IPS-NIHi7 (cell line): ENCODE measurements around the gene RAB3A.
A peak's percentile ranks its signal among the peaks of the same experiment; 100 is the strongest.
"Not testable (repeated sequence)": the region's sequence is repeated elsewhere in the genome, so short reads cannot be mapped to it uniquely, and the experiment has no call there.

ENCODE experiments used
- DNase-seq: peaks from one replicate; pipeline ENCODE4 v3.0.0; 2012; ENCODE audit warnings: mixed read lengths; ENCODE audit errors: extremely low spot score

Gene RAB3A

DNA sequence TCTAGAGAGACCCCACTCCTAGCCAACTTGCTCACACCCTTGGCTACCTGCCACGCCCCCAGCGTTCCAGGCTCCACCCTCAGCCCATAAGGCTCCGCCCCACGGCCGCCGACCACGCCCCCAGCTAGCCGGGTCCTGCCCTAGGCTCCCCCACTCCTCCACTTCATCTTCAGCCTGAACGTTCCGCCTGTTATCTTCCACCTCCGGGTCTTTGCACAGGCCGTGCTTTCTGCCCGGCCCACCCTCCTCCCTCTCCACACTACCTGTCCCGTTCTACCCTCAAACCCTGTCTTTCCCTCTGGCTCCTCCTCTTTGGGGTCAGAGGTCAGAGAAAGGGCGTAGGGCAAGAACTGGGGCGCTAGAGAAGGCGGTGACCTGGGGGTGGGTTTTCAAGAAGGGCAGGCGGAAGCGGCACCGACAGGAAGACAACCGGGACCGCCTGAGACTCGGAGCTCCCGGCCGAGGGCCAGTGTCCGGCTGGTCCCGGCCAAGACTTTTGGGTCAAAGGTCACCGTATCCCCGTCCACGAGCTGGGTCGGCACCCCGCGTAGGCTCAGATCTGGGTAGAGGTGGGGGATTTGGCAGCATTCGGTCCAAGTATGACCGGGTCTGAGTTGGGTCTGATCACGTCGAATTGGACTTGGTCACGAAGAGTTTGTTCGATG, 20.1 kb upstream of the RAB3A start:
- DNase-seq: peak; percentile 85

DNA sequence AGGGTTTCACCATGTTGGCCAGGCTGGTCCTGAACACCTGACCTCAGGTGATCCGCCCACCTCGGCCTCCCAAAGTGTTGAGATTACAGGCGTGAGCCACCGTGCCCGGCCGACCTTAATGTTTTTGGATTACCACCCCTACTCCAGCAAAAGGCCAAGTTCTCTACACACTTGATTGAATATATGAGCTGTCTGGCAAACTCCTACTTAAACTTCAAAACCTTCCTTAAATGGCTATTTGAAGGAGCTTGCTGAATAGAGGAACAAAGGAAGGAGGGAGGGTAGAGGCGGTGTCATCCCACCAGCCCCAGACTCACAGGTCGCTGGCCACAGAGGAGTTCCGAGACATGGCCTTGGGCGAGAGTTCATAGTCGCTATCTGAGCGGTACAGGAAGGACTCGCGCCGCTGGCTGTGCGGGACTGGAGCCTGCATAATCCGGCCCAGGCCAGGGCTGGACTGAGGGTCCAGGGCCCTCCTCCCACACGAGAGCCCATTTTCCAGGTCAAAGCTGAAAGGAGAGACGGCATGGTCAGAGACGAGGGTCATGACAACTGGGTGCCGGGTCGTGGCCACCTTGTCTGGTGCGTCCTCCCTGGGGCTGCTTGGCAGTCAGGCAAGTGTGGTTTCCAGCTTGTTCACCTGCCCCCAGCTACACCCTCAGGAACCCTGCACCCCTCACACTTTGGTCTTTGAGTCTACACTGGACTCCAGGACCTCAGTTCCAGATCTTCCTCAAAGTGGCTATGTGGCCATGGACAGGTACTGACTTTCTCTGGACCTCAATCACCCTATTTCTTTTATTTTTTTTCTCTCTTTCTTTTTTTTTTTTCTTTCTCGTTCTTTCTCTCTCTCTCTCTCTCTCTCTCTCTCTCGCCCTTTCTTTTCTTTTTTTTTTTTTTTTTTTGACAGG, 18.2 kb upstream of the RAB3A start:
- no peak for DNase-seq

DNA sequence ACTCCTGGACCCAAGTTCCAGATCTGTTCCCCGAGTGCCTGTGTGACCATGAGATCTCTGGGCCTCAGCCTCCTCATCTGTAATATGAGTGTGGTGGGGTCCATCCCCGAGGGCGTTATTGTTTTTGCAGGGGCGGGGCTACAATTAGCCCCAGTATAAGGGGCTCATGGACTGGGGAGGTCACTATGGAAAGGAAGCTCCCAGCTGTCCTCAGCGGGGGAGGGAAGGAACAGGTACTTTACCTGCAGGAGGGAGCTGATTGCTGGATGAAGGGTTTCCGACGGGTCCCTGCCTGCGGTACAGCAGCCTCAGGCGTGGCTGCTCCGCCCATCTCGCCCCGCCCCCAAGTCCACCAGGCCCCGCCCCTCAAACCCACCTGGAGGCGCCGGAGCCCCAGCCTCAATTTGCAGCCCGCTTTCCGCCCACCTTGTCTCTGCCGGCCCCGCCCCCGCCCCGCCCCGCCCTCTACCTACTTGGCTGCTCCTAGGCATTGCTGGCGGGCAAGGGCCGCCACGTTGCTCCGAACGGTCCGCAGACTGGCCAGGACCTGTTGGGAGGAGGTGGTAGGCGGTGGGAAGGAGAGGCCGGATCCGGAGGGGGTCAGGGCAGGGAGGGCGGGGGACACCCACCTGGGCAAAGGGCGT, 16.9 kb upstream of the RAB3A start:
- DNase-seq: peak; percentile 94

DNA sequence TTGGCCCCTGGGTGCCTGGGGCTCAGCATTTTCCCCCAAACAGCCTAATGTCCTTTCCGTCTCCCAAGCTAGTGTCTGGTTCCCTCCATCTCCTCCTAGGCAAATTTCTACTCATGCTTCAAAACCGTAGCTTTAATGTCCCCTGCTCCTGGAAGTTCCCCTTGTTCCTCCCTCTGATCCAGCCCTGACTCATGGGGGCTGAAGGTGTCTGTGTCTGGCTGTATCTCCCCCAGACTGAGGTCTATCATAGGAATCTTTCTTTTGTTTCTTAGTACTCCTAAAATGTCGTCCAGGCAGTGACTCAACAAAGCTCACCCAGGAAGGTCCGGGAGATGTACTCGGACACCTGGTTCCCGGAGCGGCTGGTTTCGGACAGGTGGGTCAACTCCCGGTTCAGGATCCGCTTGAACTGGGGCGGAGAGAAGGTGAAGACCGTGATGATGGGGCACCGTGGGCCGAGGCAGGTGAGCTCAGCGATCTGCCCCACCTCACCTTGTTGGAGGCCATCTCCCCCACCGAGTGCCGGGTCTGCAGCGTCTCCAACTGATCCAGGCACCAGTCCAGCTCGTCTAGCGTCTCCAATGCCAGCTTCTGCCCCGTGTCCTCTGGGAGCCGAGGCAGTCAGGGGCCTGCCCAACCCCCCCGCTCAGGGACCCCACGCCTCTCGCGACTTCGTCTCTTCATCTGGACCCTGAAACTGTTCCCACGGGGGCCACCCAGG, 16.2 kb upstream of the RAB3A start:
- DNase-seq: no peak

DNA sequence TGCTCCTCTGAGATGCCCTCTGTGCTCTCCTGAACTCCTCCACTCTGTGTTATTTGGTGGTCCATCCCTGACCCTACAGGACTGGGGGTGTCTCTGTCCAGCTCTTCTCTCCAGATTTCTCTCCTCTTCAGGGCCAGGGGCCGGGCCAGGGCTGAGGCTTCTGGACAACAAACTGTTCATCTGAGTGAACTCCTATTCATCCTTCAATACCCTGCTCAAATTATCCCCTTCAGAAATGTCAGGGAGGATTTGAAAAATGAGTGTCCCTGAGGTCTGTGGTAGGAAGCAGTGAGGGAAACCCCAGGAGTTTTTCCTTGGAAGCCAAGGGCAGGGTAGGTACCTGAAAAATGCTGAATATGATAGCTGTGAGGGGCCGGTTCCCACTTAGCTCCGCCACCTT, 14.8 kb upstream of the RAB3A start:
- no peak for DNase-seq

DNA sequence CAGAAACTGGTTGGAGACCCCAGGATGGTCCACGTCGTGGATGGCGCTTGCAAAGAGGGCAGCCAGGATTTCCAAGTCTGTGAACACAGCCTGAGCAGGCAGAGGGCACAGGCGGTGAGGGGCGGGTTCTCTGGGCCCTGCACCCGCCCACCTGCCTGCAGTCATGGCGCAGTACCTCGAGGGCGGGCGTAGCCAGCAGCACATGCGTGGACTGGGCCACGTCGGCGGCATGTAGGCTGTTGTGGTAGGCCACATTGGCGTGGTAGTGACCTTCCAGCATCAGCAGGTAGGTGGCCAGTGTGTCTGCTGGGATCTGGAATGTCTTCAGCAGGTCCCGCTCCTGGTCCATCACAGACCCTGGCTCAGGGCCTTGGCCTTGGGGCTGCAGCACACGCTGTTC, 14.3 kb upstream of the RAB3A start:
- no peak for DNase-seq

DNA sequence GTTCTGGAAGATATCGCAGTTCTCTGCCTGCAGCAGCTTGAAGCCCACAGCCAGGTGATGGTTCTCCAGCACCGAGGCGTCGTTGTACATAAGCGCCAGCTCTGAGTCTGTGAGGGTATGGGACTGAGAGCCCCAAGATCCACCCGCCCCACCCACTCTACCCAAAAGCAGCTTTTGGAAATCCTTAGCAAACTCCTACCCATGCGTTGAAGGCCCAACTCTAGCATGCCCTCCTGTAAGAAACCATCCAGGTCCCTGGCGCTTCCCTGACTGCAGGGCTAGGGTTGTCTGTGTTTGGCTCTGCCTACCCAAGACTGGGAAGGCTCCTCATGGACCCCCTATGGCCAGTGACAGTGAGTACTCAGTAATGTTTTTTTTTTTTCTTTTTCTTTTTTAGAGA, 12.9 kb upstream of the RAB3A start:
- DNase-seq: no peak

DNA sequence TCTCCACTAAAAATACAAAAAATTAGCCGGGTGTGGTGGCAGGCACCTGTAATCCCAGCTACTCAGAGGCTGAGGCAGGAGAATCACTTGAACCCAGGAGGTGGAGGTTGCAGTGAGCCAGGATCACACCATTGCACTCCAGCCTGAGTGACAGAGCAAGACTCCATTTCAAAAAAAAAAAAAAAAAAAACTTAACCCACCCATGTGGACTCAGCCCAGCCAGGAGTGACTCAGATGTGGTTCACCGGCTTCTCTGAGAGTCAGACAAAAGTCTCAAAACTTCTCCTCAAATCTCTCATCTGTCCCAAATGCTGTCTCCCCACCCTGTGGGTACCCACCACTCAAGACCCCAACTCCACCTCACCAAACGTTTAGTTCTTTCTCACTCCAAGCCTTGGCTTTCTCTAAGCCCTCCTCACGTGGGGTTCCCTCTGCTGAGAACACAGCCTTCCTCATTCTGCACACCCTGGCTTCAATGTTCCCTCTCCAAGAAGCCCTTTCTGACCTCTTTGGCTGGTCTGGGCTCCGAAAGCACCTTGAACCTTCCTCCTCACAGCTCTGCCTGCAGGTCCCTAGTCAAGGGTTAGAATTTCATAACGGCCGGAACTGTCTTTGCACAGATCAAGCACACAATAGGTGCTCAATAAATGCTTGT, 11.1 kb upstream of the RAB3A start:
- DNase-seq: no peak

DNA sequence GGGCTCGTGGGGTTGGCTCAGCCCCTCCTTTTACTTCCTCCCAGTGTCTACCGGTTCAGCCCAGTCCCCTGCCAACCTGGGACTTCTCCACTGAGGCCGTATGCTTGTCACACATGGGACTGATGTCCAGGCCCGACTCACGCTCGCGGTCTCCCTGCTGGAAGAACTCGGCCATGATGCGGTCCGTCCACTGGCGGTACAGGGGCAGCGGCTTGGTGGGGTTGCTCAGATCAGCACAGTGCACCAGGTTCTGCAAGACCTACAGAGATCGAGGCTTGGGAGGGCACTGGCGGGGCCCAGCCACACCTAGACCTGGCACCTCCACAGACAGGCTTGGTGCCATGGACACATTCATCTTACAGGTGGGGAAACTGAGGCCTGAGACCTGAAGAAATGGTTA, 7.8 kb upstream of the RAB3A start:
- DNase-seq: no peak

DNA sequence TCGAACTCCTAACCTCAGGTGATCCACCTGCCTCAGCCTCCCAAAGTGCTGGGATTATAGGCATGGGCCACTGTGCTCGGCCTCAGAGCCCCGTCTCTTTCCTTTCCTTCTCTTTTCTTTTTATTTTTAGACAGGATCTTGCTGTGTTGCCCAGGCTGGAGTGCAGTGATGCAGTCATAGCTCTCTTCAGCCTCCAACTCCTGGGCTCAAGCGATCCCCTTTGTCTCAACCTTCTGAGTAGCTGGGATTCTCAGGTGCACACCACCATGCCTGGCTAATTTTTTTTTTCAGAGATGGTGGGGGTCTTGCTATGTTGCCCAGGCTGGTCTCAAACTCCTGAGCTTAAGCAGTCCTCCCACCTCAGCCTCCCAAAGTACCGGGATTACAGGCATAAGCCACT, 6.1 kb upstream of the RAB3A start:
- not testable (repeated sequence) for DNase-seq

DNA sequence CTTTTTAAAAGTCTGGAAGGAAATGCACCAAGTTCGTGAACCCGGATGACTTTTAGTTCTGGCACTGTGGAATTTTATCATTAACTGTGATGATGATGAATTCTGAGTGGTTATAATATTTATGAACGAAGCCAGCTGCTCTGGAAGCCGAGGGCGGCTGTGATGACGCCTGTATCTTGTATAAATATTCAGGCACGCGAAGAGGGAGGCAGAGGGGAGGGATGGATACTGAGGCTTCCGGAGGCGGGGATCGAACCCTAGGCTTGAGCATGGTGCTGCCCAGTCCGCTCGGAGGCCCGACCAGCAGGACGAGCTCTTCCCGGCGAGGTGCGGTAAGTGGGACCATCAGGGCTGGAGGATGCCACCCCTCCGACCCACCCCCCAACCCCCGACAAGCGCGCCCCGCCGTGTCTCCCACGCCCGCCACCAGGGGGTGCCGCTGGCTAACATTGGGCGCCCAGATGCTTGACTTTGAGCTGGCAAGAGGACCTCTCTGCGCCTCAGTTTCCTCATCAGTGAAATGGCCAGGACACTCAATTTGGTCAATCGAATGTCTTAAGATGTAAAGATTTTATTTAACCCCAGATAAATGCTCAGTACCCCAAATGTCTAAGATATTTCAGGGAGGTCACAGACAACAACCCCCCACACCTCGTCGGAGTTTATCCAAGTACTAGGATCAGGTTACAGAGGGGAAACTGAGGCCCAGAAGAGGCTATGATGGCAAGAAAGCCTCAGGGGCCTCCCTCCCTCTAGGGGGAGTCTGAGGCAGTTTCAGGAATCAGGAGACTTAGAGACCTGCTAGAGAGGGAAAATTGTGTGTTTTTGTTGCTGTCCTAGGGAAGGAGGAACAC, 4.5 kb upstream of the RAB3A start:
- peak; percentile 51 for DNase-seq

DNA sequence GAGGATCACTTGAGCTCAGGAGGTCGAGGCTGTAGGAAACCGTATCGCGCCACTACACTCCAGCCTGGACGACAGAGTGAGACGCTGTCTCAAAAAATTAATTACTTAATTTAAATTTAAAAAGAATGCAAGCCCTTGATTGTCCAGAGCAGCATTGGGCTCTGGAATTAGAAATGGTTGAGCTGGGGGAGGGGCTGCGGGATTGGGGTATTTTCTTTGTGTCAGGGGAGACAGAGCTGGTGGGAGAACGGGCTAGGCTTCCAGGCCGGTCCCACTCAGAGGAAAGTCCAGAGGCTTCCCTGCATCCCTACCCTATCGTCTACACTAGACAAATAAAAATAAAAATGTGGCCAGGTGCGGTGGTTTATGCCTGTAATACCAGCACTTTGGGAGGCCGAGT, 2.2 kb upstream of the RAB3A start:
- no peak for DNase-seq

DNA sequence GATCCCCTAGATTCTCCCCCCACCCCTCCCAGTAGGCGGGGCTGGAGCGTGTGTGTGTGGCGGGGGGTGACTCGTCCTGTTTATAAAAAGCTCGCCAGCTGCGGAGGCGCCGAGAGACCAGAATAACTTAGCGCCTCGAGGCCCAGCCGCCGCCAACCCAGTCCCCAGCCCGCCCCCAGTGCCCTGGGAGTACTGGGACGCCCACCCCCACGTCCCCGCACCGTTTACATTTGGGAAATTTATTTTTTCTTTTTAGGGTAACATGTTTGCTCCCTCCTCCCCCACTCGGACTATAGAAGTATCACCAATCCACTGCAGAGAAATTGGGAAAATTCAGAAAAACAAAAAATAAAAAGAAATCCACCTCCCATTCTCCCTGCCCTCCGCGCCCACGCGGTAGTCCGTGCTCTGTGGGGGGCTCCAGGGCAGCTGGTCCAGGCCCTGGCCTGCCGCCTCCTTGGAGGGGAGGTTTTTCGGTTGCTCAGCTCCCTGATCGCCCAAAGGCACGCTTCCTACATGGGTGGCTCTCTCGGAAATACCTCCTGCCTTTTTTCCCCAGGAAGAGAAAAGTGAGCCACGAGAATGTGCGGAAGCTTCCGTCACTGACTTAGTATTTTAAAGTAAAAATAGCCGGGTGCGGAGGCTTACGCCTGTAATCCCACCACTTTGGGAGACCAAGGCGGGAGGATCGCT, 1.5 kb upstream of the RAB3A start:
- peak; percentile 45 for DNase-seq

DNA sequence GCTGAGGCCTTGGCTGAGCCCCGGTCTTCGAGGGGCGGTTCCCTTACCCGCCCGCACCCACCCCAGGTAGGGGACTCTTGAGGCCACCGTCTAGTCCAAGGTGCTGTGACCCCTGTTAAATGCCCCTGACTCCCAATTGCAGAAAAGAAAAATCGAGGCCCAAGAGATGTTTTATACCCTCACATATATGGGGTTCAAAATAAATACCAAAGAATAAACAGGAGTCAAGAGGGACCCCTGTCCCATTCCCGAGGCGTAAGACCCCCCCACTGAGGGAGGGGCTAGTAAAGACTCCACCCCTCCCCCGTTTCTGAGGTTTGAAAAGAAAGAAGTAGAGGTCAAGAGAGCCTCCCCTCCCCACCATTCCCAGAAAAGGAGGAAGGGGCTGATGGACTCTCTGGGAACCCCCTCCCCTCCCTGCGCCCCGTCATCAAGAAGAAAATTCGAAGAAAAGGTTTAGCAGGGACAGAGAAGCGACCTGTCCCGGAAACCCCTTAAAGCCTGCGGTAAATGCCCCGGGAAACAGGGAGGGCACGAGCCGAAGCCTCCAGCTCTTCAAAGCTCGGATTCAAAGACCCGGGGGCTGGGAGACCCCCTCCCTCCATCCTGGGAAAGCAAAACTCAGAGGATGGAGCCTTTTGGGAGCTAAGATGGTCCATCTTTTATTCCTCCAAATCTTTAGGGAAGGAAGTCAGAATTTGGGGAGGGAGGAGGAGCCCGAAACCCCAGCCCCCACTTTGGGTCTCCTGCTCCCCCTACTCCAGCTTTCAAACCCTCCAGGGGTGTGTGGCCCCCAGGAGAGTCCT, 755 bp upstream of the RAB3A start:
- DNase-seq: peak; percentile 48

DNA sequence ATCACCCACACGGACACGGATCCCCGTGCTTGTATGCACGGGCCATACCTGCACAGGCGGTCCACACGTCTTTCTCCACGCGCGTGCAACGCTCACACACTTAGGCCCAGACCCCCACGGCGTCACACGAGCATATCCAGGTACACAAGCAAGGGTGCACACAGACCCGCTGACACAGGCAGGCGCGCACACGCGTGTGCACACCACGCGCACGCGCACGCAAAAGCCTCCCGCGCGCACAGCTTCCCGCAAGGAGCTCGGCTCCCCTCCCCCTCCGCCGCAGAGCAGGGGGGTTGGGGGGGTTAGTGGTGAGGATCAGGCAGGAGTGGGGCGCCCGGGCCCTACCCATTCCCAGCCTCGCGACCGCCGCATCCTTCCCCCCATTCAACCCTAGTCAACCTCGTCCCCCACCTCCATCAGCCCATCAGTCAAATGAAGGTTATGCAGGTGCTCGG, 407 bp downstream of the RAB3A start:
- DNase-seq: no peak

DNA sequence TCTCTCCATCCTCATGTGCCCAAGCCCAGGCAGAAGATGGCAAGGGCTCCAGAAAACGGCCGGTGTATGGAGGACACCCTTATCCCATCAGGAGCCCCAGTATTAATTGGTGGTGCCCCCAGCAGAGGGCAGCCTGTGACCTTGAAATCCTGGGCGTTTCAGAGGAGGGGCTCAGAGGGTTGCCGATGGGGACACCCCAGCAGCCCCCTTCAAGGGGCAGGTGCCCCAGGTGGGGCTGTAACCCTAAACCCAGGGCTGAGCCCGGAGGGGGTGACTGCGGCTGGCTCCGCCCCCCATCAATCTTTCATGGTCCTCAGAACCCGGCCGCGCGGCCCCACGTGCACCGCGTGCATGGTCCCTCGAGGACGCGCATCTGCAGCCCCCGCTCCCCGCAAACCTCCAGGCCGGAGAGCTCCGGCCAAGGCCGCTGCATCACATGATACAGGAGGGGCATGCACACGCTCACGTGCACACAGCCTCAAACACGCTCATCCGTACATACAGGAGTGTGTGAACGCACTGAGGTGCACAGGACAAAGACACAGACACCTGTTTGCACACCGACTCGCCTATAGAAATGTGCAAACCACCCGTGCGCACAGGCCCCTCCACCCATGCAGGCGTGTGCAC, 949 bp downstream of the RAB3A start:
- DNase-seq: peak; percentile 36

DNA sequence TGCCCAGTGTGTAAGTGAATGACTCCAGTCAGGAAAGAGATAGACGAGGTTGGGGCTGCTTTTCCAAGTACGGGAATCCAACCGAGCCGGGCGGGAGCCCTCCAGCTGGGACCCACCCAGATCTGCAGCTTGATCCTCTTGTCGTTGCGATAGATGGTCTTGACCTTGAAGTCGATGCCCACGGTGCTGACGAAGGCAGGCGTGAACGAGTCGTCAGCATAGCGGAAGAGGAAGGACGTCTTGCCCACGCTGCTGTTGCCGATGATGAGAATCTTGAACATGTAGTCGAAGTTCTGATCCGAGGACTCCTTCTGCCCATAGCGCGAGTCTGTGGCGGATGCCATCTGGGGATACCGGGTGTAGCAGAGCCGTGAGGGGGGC, 1.5 kb downstream of the RAB3A start:
- DNase-seq: no peak

DNA sequence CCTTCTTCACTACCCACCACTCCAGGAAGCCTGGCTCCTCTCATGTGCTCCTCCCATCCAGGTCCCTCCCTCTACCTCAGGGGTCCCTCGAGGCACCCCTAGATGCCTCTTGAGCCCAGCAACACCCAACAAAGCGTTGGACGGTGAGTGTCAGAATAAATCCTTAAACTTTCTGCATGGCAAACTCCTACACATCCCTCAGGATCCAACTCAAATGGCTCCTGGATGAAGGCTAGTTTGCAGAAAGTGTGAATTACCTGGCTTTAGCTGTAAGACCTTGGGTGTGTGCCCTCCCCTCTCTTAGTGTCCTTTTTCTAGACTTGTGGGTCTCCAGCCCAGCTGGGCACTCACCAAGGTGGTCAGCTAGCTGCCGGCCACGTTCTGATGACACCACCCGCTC, 5.5 kb downstream of the RAB3A start:
- no peak for DNase-seq

DNA sequence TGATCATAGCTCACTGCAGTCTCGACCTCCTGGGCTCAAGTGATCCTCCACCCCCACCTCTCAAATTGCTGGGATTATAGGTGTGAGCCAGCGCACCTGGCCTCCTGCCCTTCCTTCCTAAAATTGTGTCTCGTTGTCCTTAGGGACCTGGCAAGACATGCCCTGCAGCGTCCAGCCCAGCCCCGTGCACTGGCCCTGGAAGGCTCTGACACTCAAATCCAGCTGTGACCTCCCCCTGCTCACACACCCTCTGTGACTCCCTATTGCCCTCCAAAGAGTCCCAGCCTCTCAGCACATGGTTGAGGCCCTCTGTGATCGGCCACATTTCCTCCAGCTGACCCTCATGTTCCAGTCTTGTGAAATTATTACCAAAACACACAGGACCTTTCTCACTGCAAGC, 5.9 kb downstream of the RAB3A start:
- no peak for DNase-seq
